GM12875 (cell line): ENCODE results near the gene SBK3.
"Not testable (repeated sequence)": the region's sequence is repeated elsewhere in the genome, so short reads cannot be mapped to it uniquely, and the experiment has no call there.

Experiments used
- H3K4me3 ChIP-seq: one replicate; pipeline ENCODE4 v1.5.1; 2011; ENCODE audit warnings: low read depth, low read length, control low read depth
- CTCF ChIP-seq: IDR thresholded peaks from 2 replicates; pipeline ENCODE4 v1.5.1; 2011; ENCODE audit warnings: low read depth, mild to moderate bottlenecking, control low read depth, inconsistent platforms, low read length, moderate library complexity, borderline replicate concordance; ENCODE audit not compliant: insufficient read depth

Gene SBK3

GRCh38 chr19:55498246-55498840 lies 47.0 kb downstream of the SBK3 start:
- no peak overlapping the region for H3K4me3 ChIP-seq
- TF ChIP-seq CTCF = no peak

- no peak overlapping the region for H3K4me3 ChIP-seq
- TF ChIP-seq CTCF = no peak
These were observed 47.6 kb downstream of the SBK3 start for GRCh38 chr19:55497763-55498162.

GRCh38 chr19:55496820-55497219 lies 48.5 kb downstream of the SBK3 start:
- H3K4me3 ChIP-seq = not testable (repeated sequence)

GRCh38 chr19:55495646-55496349 lies 49.5 kb downstream of the SBK3 start:
- H3K4me3 ChIP-seq = no peak overlapping the region
- TF ChIP-seq CTCF = no peak

- H3K4me3 ChIP-seq = no peak overlapping the region
- TF ChIP-seq CTCF = no peak
These were observed 51.1 kb downstream of the SBK3 start for GRCh38 chr19:55494172-55494761.

GRCh38 chr19:55493645-55494171 lies 51.6 kb downstream of the SBK3 start:
- TF ChIP-seq CTCF = no peak
- no peak overlapping the region for H3K4me3 ChIP-seq

- H3K4me3 ChIP-seq = no peak overlapping the region
- no peak for TF ChIP-seq CTCF
These were observed 52.2 kb downstream of the SBK3 start for GRCh38 chr19:55493052-55493644.
